Osteoblast (primary cell): ENCODE results near the gene GDF11. TPM values are rescaled to one million over a fixed set of nuclear protein-coding genes. Genes with fewer than 3 reads are reported as not detected.

ENCODE experiments used
- DNase-seq: peaks from one replicate; pipeline ENCODE4 v3.0.0; 2011; ENCODE audit warnings: low spot score, mixed read lengths; ENCODE audit not compliant: insufficient read length; ENCODE audit errors: missing footprints
- H2AFZ ChIP-seq: 2 replicates; pipeline ENCODE4 v1.6.0; 2011; ENCODE audit warnings: mild to moderate bottlenecking, low read length
- H3K27ac ChIP-seq: 2 replicates; pipeline ENCODE4 v1.5.1; 2011; ENCODE audit warnings: mild to moderate bottlenecking, low read depth, low read length, moderate library complexity
- H3K27me3 ChIP-seq: 2 replicates; pipeline ENCODE4 v1.6.0; 2012; ENCODE audit warnings: mild to moderate bottlenecking, control low read depth, inconsistent platforms, low read length, moderate library complexity; ENCODE audit not compliant: insufficient read depth
- H3K36me3 ChIP-seq: 2 replicates; pipeline ENCODE4 v1.5.1; 2011; ENCODE audit warnings: mild to moderate bottlenecking, low read length, control low read depth, moderate library complexity; ENCODE audit not compliant: insufficient read depth
- H3K4me1 ChIP-seq: 2 replicates; pipeline ENCODE4 v1.5.1; 2011; ENCODE audit warnings: mild to moderate bottlenecking, low read length, control low read depth, moderate library complexity; ENCODE audit not compliant: insufficient read depth
- H3K4me2 ChIP-seq: 2 replicates; pipeline ENCODE4 v1.6.0; 2011; ENCODE audit warnings: mild to moderate bottlenecking, low read length; ENCODE audit not compliant: insufficient read depth
- H3K4me3 ChIP-seq: fragments of 200-600 bp; sonication (generic); 3 replicates; pipeline ENCODE4 v1.5.1; 2012; ENCODE audit warnings: mild to moderate bottlenecking, low read length, inconsistent platforms; ENCODE audit not compliant: insufficient read depth
- H3K79me2 ChIP-seq: 2 replicates; pipeline ENCODE4 v1.6.0; 2012; ENCODE audit warnings: mild to moderate bottlenecking, low read length, control low read depth, inconsistent platforms; ENCODE audit not compliant: insufficient read depth
- H3K9me3 ChIP-seq: 2 replicates; pipeline ENCODE4 v1.5.1; 2011; ENCODE audit warnings: low read depth, low read length, control low read depth
- H4K20me1 ChIP-seq: 2 replicates; pipeline ENCODE4 v1.6.0; 2012; ENCODE audit warnings: mild to moderate bottlenecking, low read length, control low read depth; ENCODE audit not compliant: insufficient read depth
- CTCF ChIP-seq: IDR thresholded peaks from 2 replicates; pipeline ENCODE4 v1.5.1; 2011; ENCODE audit warnings: mild to moderate bottlenecking, low read depth, low read length, moderate library complexity; ENCODE audit errors: extremely low read depth
- small RNA-seq: library from RNA; depleted of rRNA; stranded (forward); fragments of <200 nt; gene quantifications from one replicate; pipeline ENCODE3, GENCODE V24; 2012
- total RNA-seq: library from RNA; depleted of rRNA; stranded (reverse); fragments of >200 nt; gene quantifications from 2 replicates; pipeline ENCODE4 v1.2.3, GENCODE V29; 2012

The GDF11 gene
- total RNA-seq, 1 donor: 4.3 TPM

GRCh38 chr12:55797550-55797949 lies 54.6 kb downstream of the GDF11 start:
- Histone ChIP-seq H3K27ac (no peak overlapping the region), H3K4me1 (no peaks in the 10 kb centered on the region), H3K9me3 (no peaks in the 10 kb centered on the region), H4K20me1 (peaks cover 17% of the 10 kb centered on the region), H3K27me3 (no peaks in the 10 kb centered on the region), H3K36me3 (peaks cover 83% of the 10 kb centered on the region), H2AFZ (no peak overlapping the region), H3K4me3 (no peak overlapping the region), H3K79me2 (peaks cover 35% of the 10 kb centered on the region), H3K4me2 (no peak overlapping the region)
- TF ChIP-seq CTCF: no peak
- no peak for DNase-seq

Small RNA genes within 50 kb of the gene (small RNA-seq; reads per million reads assigned to genes)
- gene AC009779.1 (not detected), gene RF00017 (not detected)

Other genes with a start within 250 kb of the GDF11 start
- gene OR6C4, start 193.5 kb upstream of the GDF11 start, total RNA-seq: not detected in 2 replicates
- gene OR2AP1, start 170.7 kb upstream of the GDF11 start, total RNA-seq: not detected in 2 replicates
- gene OR10P1, start 106.2 kb upstream of the GDF11 start, total RNA-seq: not detected in 2 replicates
- 22.4 and 24.8 TPM in 2 replicates for gene ITGA7, start 35.2 kb upstream of the GDF11 start, total RNA-seq
- 46.0 and 59.4 TPM in 2 replicates for gene BLOC1S1, start 27.1 kb upstream of the GDF11 start, total RNA-seq
- gene RDH5, start 22.7 kb upstream of the GDF11 start, total RNA-seq: 27.7 and 32.2 TPM in 2 replicates
- gene CD63, start 14.1 kb upstream of the GDF11 start, total RNA-seq: 3,072 and 3,128 TPM in 2 replicates
- gene SARNP, start 74.6 kb downstream of the GDF11 start, total RNA-seq: 53.6 and 56.6 TPM in 2 replicates
- 9.4 and 10.1 TPM in 2 replicates for gene ORMDL2, start 74.9 kb downstream of the GDF11 start, total RNA-seq
- 40.1 and 41.6 TPM in 2 replicates for gene DNAJC14, start 86.5 kb downstream of the GDF11 start, total RNA-seq
- 13.0 and 14.7 TPM in 2 replicates for gene MMP19, start 99.8 kb downstream of the GDF11 start, total RNA-seq
- 25.0 and 31.5 TPM in 2 replicates for gene PYM1, start 184.8 kb downstream of the GDF11 start, total RNA-seq
- 32.6 and 36.5 TPM in 2 replicates for gene DGKA, start 188.0 kb downstream of the GDF11 start, total RNA-seq
- 0.59 and 0.72 TPM in 2 replicates for gene PMEL, start 222.9 kb downstream of the GDF11 start, total RNA-seq
- gene CDK2, start 223.7 kb downstream of the GDF11 start, total RNA-seq: 13.0 and 13.4 TPM in 2 replicates
- gene RAB5B, start 231.0 kb downstream of the GDF11 start, total RNA-seq: 82.9 and 87.5 TPM in 2 replicates